ENCODE measurements around the gene BLTP3A.
"Not testable (repeated sequence)": the region's sequence is repeated elsewhere in the genome, so short reads cannot be mapped to it uniquely, and the experiment has no call there.

GRCh38 chr6:34785375-34785774 lies 6.5 kb upstream of the BLTP3A start:
- TF ChIP-seq CTCF (conservative IDR thresholded peaks at IDR 0.05 in 1 of 2, IDR thresholded peaks at IDR 0.05 in 1 of 2; ENCODE audit: low read depth in 1 of 2, low read length in 2 of 2); EZH2 (IDR thresholded peaks at IDR 0.05; ENCODE audit: low read length, missing control alignments): not testable (repeated sequence)
